ENCODE data around the gene TTC7B. TPM values are rescaled to one million over a fixed set of nuclear protein-coding genes. Genes with fewer than 3 reads are reported as not detected.

TTC7B gene
- total and polyA plus RNA-seq, 2 of the 8 experiments (the other 6 are each of a cell fraction or from before 2014, with no cell fraction given) = 23.7 to 34.0 TPM

- Histone ChIP-seq H4K8ac (ENCODE audit: extremely low read depth, insufficient read depth, low read length) (0 out of 2 replicates have a peak overlapping the region, but pooled peaks have one; percentile 20), H3K9ac (replicated peaks in 1 of 4; ENCODE audit: extremely low read depth in 1 of 4, low read depth in 3 of 4, low read length in 3 of 4) (no peak overlapping the region), H3K4me1 (replicated peaks in 1 of 4; ENCODE audit: control insufficient read depth in 3 of 4, insufficient read depth in 4 of 4, low read length in 3 of 4) (peaks cover 4 to 32% (median 25%) of the 10 kb centered on the region in 4 experiments), H3K4ac (replicated peaks; ENCODE audit: insufficient read length, low read depth, low read length) (no peak overlapping the region), H2BK12ac (ENCODE audit: low read depth, low read length) (peak overlapping the region; percentile 18; the same call in 1 of the 2 replicates), H4K20me1 (replicated peaks in 1 of 2; ENCODE audit: control insufficient read depth in 1 of 2, insufficient read depth in 2 of 2, low read length in 2 of 2) (no peaks in the 10 kb centered on the region), H3K23me2 (ENCODE audit: low read depth, low read length) (no peaks in the 10 kb centered on the region), H4K91ac (replicated peaks; ENCODE audit: insufficient read length, low read length) (no peak overlapping the region), H3K4me3 (ENCODE audit: extremely low read depth in 1 of 4, insufficient read depth in 2 of 4, low read depth in 3 of 4, low read length in 4 of 4) (no peak overlapping the region), H3K9me3 (ENCODE audit: insufficient read depth in 2 of 2, low read depth in 1 of 2, low read length in 1 of 2) (no peaks in the 10 kb centered on the region), H2AFZ (ENCODE audit: low read length) (no peak overlapping the region), H3K27ac (ENCODE audit: low read depth, low read length) (no peak overlapping the region), H3K4me2 (ENCODE audit: insufficient read depth in 1 of 2, low read depth in 2 of 2, low read length in 2 of 2) (no peak overlapping the region), H3K79me1 (ENCODE audit: low read depth, low read length) (no peaks in the 10 kb centered on the region), H3K56ac (replicated peaks; ENCODE audit: insufficient read length, low read depth, low read length) (no peak overlapping the region), H2BK15ac (ENCODE audit: low read length) (no peak overlapping the region), H4K5ac (ENCODE audit: insufficient read length, low read depth, low read length) (no peak overlapping the region), H2BK5ac (ENCODE audit: low read depth, low read length) (no peak overlapping the region), H3K79me2 (ENCODE audit: control insufficient read depth in 1 of 2, insufficient read depth in 2 of 2, low read length in 2 of 2) (no peaks in the 10 kb centered on the region), H3K18ac (ENCODE audit: extremely low read depth, low read length) (no peak overlapping the region), H3K14ac (ENCODE audit: insufficient read length) (no peak overlapping the region), H2BK120ac (replicated peaks; ENCODE audit: low read depth, low read length) (no peak overlapping the region), H2AK5ac (ENCODE audit: low read depth, low read length) (no peak overlapping the region), H3K36me3 (ENCODE audit: control insufficient read depth in 2 of 4, insufficient read depth in 4 of 4, low read length in 3 of 4) (no peaks in the 10 kb centered on the region), H3K23ac (ENCODE audit: insufficient read length) (no peak overlapping the region), H3K27me3 (replicated peaks in 1 of 4; ENCODE audit: control insufficient read depth in 3 of 4, extremely low read depth in 1 of 4, insufficient read depth in 3 of 4, low read length in 3 of 4) (no peaks in the 10 kb centered on the region; a peak in 2 of 7 replicates), H2BK20ac (ENCODE audit: low read length) (peak overlapping the region; percentile 9; the same call in 1 of the 2 replicates)
- POLR2A ChIA-PET (ENCODE audit: partially characterized antibody) = no interaction called here
- DNase-seq (ENCODE audit: low read depth in 1 of 2, low spot score in 2 of 2) (no peak), FAIRE-seq (no peak)
- CTCF ChIA-PET (ENCODE audit: partially characterized antibody) = interaction anchor here (0.8 to 2.1 kb wide), 2 partner anchors 11 to 31 kb away, joined by 3 to 5 read pairs; no protein-coding TSS in a partner anchor
- 96% methylated on average over 9 of the region's 9 CpGs; no CpG with 5 or more reads in 1 of the 2 experiments for WGBS, 2 experiments (ENCODE audit: extremely low coverage in 1 of 2, insufficient coverage in 1 of 2, insufficient read length in 1 of 2, insufficient replicate concordance in 2 of 2, low coverage in 1 of 2, low lambda C conversion rate in 2 of 2, missing lambda C conversion rate in 1 of 2)
- TF ChIP-seq MAX (IDR thresholded peaks at IDR 0.05) (no peak), GTF2F1 (IDR thresholded peaks at IDR 0.05; ENCODE audit: borderline replicate concordance, low read depth, low read length) (no peak), JUND (IDR thresholded peaks at IDR 0.05; ENCODE audit: low read length) (no peak), E2F6 (IDR thresholded peaks at IDR 0.05) (no peak), CTBP2 (IDR thresholded peaks at IDR 0.05; ENCODE audit: borderline replicate concordance, insufficient read depth, insufficient read length, low read length) (no peak), RFX5 (IDR thresholded peaks at IDR 0.05; ENCODE audit: borderline replicate concordance, low read depth, low read length) (no peak), USF2 (IDR thresholded peaks at IDR 0.05; ENCODE audit: low read length) (no peak), POU5F1 (IDR thresholded peaks at IDR 0.05; ENCODE audit: low read depth, low read length) (no peak), BRCA1 (IDR thresholded peaks at IDR 0.05; ENCODE audit: low read depth, low read length) (no peak), SP1 (IDR thresholded peaks at IDR 0.05; ENCODE audit: low read depth, low read length) (no peak), SP2 (IDR thresholded peaks at IDR 0.05; ENCODE audit: low read length) (no peak), CHD2 (IDR thresholded peaks at IDR 0.05; ENCODE audit: low read length) (no peak), TBP (IDR thresholded peaks at IDR 0.05; ENCODE audit: low read depth, low read length) (no peak)
These were observed 308.2 kb downstream of the TTC7B start for GRCh38 chr14:90508036-90508435.
